H9 (cell line): Measurements from ENCODE around the gene PAFAH1B2. TPM values are rescaled to one million over a fixed set of nuclear protein-coding genes. Genes with fewer than 3 reads are reported as not detected.

Source experiments
- DNase-seq: peaks from one replicate; pipeline ENCODE4 v3.0.0-alpha.2; 2017
- H2AFZ ChIP-seq: one replicate; pipeline ENCODE4 v1.6.1; 2013; ENCODE audit warnings: mild to moderate bottlenecking, low read length, control low read depth, moderate library complexity
- H2AK5ac ChIP-seq: 2 replicates; pipeline ENCODE4 v1.6.1; 2013; ENCODE audit warnings: low read length, control low read depth, mixed read lengths; ENCODE audit not compliant: insufficient read length
- H2BK120ac ChIP-seq: one replicate; pipeline ENCODE4 v1.6.1; 2013; ENCODE audit warnings: low read depth, mild to moderate bottlenecking, low read length, control low read depth, inconsistent platforms; ENCODE audit not compliant: poor library complexity, severe bottlenecking
- H2BK12ac ChIP-seq: 2 replicates; pipeline ENCODE4 v1.6.1; 2013; ENCODE audit warnings: low read length, control low read depth, mixed read lengths, low read depth; ENCODE audit not compliant: insufficient read length
- H2BK15ac ChIP-seq: 2 replicates; pipeline ENCODE4 v1.6.1; 2013; ENCODE audit warnings: low read depth, low read length, control low read depth
- H2BK20ac ChIP-seq: one replicate; pipeline ENCODE4 v1.6.1; 2013; ENCODE audit warnings: low read depth, mild to moderate bottlenecking, low read length, control low read depth, inconsistent platforms; ENCODE audit not compliant: poor library complexity, severe bottlenecking
- H2BK5ac ChIP-seq: 2 replicates; pipeline ENCODE4 v1.6.1; 2013; ENCODE audit warnings: low read length, control low read depth, mixed read lengths; ENCODE audit not compliant: insufficient read length
- H3K14ac ChIP-seq: 2 replicates; pipeline ENCODE4 v1.6.1; 2013; ENCODE audit warnings: low read length, control low read depth; ENCODE audit not compliant: insufficient read depth
- H3K18ac ChIP-seq: 2 replicates; pipeline ENCODE4 v1.6.1; 2013; ENCODE audit warnings: low read depth, mild to moderate bottlenecking, mixed read lengths, low read length, control low read depth; ENCODE audit not compliant: insufficient read length
- H3K23ac ChIP-seq: 2 replicates; pipeline ENCODE4 v1.6.1; 2013; ENCODE audit warnings: low read length, control low read depth, mixed read lengths, low read depth; ENCODE audit not compliant: insufficient read length
- H3K23me2 ChIP-seq: 2 replicates; pipeline ENCODE4 v1.6.1; 2013; ENCODE audit warnings: low read depth, mild to moderate bottlenecking, mixed read lengths, low read length, control low read depth; ENCODE audit not compliant: insufficient read length, poor library complexity, severe bottlenecking
- H3K27ac ChIP-seq: 2 replicates; pipeline ENCODE4 v1.5.1; 2013; ENCODE audit warnings: low read length, control low read depth, mixed read lengths, low read depth; ENCODE audit not compliant: insufficient read length
- H3K27me3 ChIP-seq: 2 replicates; pipeline ENCODE4 v1.6.1; 2013; ENCODE audit warnings: low read length, control low read depth, inconsistent platforms; ENCODE audit not compliant: insufficient read depth
- H3K4ac ChIP-seq: 2 replicates; pipeline ENCODE4 v1.6.1; 2013; ENCODE audit warnings: low read depth, mild to moderate bottlenecking, control low read depth, inconsistent platforms, low read length, moderate library complexity
- H3K4me1 ChIP-seq: 2 replicates; pipeline ENCODE4 v1.6.1; 2013; ENCODE audit warnings: low read length, control low read depth, inconsistent platforms; ENCODE audit not compliant: insufficient read depth
- H3K4me2 ChIP-seq: 2 replicates; pipeline ENCODE4 v1.6.1; 2013; ENCODE audit warnings: low read length, control low read depth, mixed read lengths; ENCODE audit not compliant: insufficient read length, insufficient read depth
- H3K56ac ChIP-seq: 2 replicates; pipeline ENCODE4 v1.6.1; 2013; ENCODE audit warnings: low read depth, mild to moderate bottlenecking, mixed read lengths, low read length, control low read depth; ENCODE audit not compliant: insufficient read length
- H3K79me1 ChIP-seq: 2 replicates; pipeline ENCODE4 v1.6.1; 2013; ENCODE audit warnings: low read depth, mild to moderate bottlenecking, moderate library complexity, low read length, control low read depth, inconsistent platforms; ENCODE audit not compliant: insufficient read depth, poor library complexity, severe bottlenecking
- H3K79me2 ChIP-seq: 2 replicates; pipeline ENCODE4 v1.6.1; 2013; ENCODE audit warnings: low read length, control low read depth, inconsistent platforms; ENCODE audit not compliant: insufficient read depth
- H3K9ac ChIP-seq: 2 replicates; pipeline ENCODE4 v1.6.1; 2013; ENCODE audit warnings: low read length, control low read depth, mixed read lengths; ENCODE audit not compliant: insufficient read length; ENCODE audit errors: extremely low read depth
- H3K9me3 ChIP-seq: one replicate; pipeline ENCODE4 v1.6.1; 2013; ENCODE audit warnings: low read depth, low read length, inconsistent platforms; ENCODE audit not compliant: control insufficient read depth
- H3T11ph ChIP-seq: one replicate; pipeline ENCODE4 v1.6.1; 2013; ENCODE audit warnings: mild to moderate bottlenecking, low read length, control low read depth, inconsistent platforms
- H4K20me1 ChIP-seq: one replicate; pipeline ENCODE4 v1.6.1; 2013; ENCODE audit not compliant: control insufficient read depth, insufficient read length, insufficient read depth
- H4K5ac ChIP-seq: 2 replicates; pipeline ENCODE4 v1.6.1; 2013; ENCODE audit warnings: low read depth, mild to moderate bottlenecking, mixed read lengths, low read length, control low read depth; ENCODE audit not compliant: insufficient read length
- H4K8ac ChIP-seq: replicated peaks from 2 replicates; pipeline ENCODE4 v1.6.1; 2013; ENCODE audit warnings: low read length, control low read depth, mixed read lengths, low read depth; ENCODE audit not compliant: insufficient read length
- H4K91ac ChIP-seq: 2 replicates; pipeline ENCODE4 v1.6.1; 2013; ENCODE audit warnings: low read depth, mild to moderate bottlenecking, moderate library complexity, mixed read lengths, low read length, control low read depth; ENCODE audit not compliant: insufficient read length
- H3K27ac Mint-ChIP-seq, 3 experiments: 2 replicates in 2 of 3; 3 replicates in 1 of 3; pipeline ENCODE4 v1.8.0; 2020 to 2021; ENCODE audit warnings: mixed read lengths in 3 of 3, mild to moderate bottlenecking in 1 of 3, moderate library complexity in 1 of 3
- H3K27me3 Mint-ChIP-seq: 2 replicates; pipeline ENCODE4 v1.8.0; 2021; ENCODE audit warnings: low read depth, mild to moderate bottlenecking, moderate library complexity, mixed read lengths
- H3K36me3 Mint-ChIP-seq, 3 experiments: 2 replicates in 2 of 3; 3 replicates in 1 of 3; pipeline ENCODE4 v1.8.0; 2020 to 2021; ENCODE audit warnings: low read depth in 3 of 3, mixed read lengths in 3 of 3; ENCODE audit not compliant: insufficient read depth in 1 of 3
- H3K4me1 Mint-ChIP-seq, 2 experiments: 2 replicates each; pipeline ENCODE4 v1.8.0; 2020; ENCODE audit warnings: mixed read lengths in 2 of 2
- H3K4me3 Mint-ChIP-seq, 2 experiments: 2 replicates in 1 of 2; 3 replicates in 1 of 2; pipeline ENCODE4 v1.8.0; 2020 to 2021; ENCODE audit warnings: mild to moderate bottlenecking in 2 of 2, mixed read lengths in 2 of 2, moderate library complexity in 1 of 2
- H3K9me3 Mint-ChIP-seq, 2 experiments: 2 replicates in 1 of 2; 3 replicates in 1 of 2; pipeline ENCODE4 v1.8.0; 2020; ENCODE audit warnings: mild to moderate bottlenecking in 2 of 2, mixed read lengths in 2 of 2, moderate library complexity in 1 of 2
- WGBS: extraction: QIAGEN DNeasy Blood & Tissue Kit; methylation state at CpG from one replicate; pipeline ENCODE4 v1.1.7; 2013; ENCODE audit warnings: missing lambda C conversion rate, low lambda C conversion rate, mixed read lengths; ENCODE audit not compliant: insufficient read length; ENCODE audit errors: extremely low coverage; 5-methylcytosine and 5-hydroxymethylcytosine counted together
- total RNA-seq: library from RNA; stranded (reverse); gene quantifications from 2 replicates; pipeline ENCODE4 v1.2.1, GENCODE V29; 2021
- TF ChIP-seq, protein P1 (sequence below): fragments of 200-600 bp; sonication (generic); conservative IDR thresholded peaks from 3 replicates; pipeline ENCODE4 v1.8.0; 2021; ENCODE audit warnings: antibody characterized with exemption, mild to moderate bottlenecking

The PAFAH1B2 gene
- total RNA-seq, 1 experiment from 2014 or later, result 161 TPM

DNA sequence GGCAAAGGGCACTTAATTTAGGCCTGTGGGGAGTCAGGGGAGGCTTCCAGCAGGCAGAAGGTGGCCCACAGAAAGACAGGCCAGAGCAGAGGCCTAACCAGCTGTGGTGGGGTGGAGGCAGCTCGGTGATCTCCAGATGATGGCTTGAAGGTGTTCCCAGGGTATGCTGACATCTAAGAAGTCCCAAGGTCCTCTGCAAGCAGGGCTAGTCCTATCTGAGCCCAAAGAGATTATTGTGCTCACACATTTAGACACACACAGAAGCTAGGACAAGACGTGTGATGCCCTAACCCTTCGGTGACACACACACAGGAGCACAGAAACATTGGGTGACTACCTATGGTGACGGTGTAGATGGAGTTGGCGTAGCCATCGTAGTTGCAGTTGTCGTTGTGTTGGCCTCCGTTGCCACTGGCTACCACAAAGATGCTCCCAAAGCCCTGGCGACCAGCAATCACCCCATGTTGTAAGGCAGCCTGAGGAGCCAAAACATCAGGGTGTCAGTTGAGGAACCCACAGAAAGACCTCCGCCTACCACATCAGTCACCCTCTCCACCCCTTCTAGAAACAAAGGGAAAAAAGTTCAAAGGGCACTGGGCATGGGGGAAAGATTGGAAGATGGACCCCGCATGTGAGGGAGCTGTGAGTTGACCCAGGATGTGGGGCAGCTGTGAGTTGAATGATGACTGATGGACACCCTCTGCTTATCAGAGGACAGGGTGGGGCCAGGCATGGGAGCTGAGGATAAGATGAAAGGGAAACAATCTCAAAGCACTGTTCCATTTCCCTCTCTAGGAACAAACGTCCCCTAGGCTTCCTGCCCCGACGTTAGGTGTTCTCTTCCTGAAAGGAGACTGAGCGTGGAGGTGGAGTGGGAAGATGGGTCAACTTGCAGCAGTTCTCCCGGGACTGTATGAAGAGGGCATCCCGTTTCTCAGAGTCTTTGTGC, 79.9 kb downstream of the PAFAH1B2 start:
- H2BK5ac ChIP-seq, result no peak overlapping the region
- no peak overlapping the region for H2AK5ac ChIP-seq
- H3K14ac ChIP-seq, result no peak overlapping the region
- H3K9me3 ChIP-seq, result no peaks in the 10 kb centered on the region
- no CpG with 5 or more reads among the region's 17 CpGs for WGBS
- H4K5ac ChIP-seq, result no peak overlapping the region
- H2AFZ ChIP-seq, result no peak overlapping the region
- H3K23me2 ChIP-seq, result no peaks in the 10 kb centered on the region
- Mint-ChIP-seq H3K27me3 (no peaks in the 10 kb centered on the region), H3K9me3 (no peaks in the 10 kb centered on the region), H3K4me1 (peaks cover 3 to 6% of the 10 kb centered on the region in 2 experiments), H3K27ac (no peak overlapping the region; a peak in 1 of 7 replicates), H3K4me3 (no peak overlapping the region), H3K36me3 (peaks cover 9 to 69% (median 29%) of the 10 kb centered on the region in 3 experiments)
- TF ChIP-seq, protein P1, sequence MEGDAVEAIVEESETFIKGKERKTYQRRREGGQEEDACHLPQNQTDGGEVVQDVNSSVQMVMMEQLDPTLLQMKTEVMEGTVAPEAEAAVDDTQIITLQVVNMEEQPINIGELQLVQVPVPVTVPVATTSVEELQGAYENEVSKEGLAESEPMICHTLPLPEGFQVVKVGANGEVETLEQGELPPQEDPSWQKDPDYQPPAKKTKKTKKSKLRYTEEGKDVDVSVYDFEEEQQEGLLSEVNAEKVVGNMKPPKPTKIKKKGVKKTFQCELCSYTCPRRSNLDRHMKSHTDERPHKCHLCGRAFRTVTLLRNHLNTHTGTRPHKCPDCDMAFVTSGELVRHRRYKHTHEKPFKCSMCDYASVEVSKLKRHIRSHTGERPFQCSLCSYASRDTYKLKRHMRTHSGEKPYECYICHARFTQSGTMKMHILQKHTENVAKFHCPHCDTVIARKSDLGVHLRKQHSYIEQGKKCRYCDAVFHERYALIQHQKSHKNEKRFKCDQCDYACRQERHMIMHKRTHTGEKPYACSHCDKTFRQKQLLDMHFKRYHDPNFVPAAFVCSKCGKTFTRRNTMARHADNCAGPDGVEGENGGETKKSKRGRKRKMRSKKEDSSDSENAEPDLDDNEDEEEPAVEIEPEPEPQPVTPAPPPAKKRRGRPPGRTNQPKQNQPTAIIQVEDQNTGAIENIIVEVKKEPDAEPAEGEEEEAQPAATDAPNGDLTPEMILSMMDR, result no peak
- H3K27ac ChIP-seq, result no peak overlapping the region
- H3T11ph ChIP-seq, result no peak overlapping the region
- no peak overlapping the region for H4K8ac ChIP-seq
- no peak overlapping the region for H3K18ac ChIP-seq
- H3K4ac ChIP-seq, result no peak overlapping the region
- no peak overlapping the region for H3K56ac ChIP-seq
- no peak overlapping the region for H3K23ac ChIP-seq
- no peaks in the 10 kb centered on the region for H4K20me1 ChIP-seq
- no peaks in the 10 kb centered on the region for H3K4me1 ChIP-seq
- no peak overlapping the region for H4K91ac ChIP-seq
- H2BK120ac ChIP-seq, result no peak overlapping the region
- H2BK20ac ChIP-seq, result no peak overlapping the region
- H3K9ac ChIP-seq, result no peak overlapping the region
- H3K79me2 ChIP-seq, result no peaks in the 10 kb centered on the region
- H3K79me1 ChIP-seq, result no peaks in the 10 kb centered on the region
- no peak for DNase-seq
- no peak overlapping the region for H3K4me2 ChIP-seq
- H3K27me3 ChIP-seq, result no peaks in the 10 kb centered on the region
- no peak overlapping the region for H2BK12ac ChIP-seq
- H2BK15ac ChIP-seq, result no peak overlapping the region
